ENCODE measurements around the gene SORCS2. TPM values are rescaled to one million over a fixed set of nuclear protein-coding genes. Genes with fewer than 3 reads are reported as not detected.

The SORCS2 gene
- total RNA-seq, 1 experiment from 2014 or later, result not detected

GRCh38 chr4:7195546-7196287 is 3.4 kb downstream of the SORCS2 start:
- CTCF ChIA-PET, result interaction anchor here (0.6 kb wide), 2 partner anchors 39 to 548 kb away, joined by 3 read pairs; no protein-coding TSS in a partner anchor
- BruUV-seq (replicated peaks), result no TSS peak
- TF ChIP-seq CTCF (IDR thresholded peaks at IDR 0.05; ENCODE audit: unreplicated experiment), result no peak
- H3K36me3 Mint-ChIP-seq (ENCODE audit: insufficient read depth, unreplicated experiment), result no peaks in the 10 kb centered on the region
- no peaks in the 10 kb centered on the region for H3K4me1 Mint-ChIP-seq (ENCODE audit: low read depth, unreplicated experiment)
- no peaks in the 10 kb centered on the region for H3K9me3 Mint-ChIP-seq (ENCODE audit: low read depth, unreplicated experiment)
- no peak for DNase-seq
- H3K4me3 Mint-ChIP-seq (ENCODE audit: low read depth, unreplicated experiment), result no peak overlapping the region
- no peak overlapping the region for H3K27ac Mint-ChIP-seq (ENCODE audit: unreplicated experiment)
- intact Hi-C loops (cut with micrococcal nuclease; ENCODE audit: unreplicated experiment), result loop anchor here (5.0 kb wide), 1 partner anchor 522 kb away; no protein-coding TSS in a partner anchor
- peaks cover 72% of the 10 kb centered on the region for H3K27me3 Mint-ChIP-seq (ENCODE audit: unreplicated experiment)

DNA sequence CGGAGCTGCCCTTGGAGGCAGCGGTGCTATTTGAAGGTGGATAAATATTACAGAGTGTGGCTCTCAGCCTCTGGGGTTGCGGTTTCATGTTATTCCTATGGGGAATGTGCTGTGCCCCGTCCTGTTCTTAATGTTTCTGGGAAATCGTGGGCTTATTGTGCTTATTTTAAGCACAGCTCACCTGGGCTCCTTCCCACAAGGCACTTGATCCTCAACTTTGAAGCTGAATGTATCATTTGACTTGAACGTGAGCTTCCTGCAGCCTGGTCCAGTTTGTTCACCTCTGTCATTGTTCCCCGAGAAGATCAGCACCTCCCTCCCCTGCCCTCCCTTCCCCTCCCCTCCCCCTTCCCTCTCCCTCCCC is 3.9 kb downstream of the SORCS2 start:
- no peak overlapping the region for H3K4me3 Mint-ChIP-seq (ENCODE audit: low read depth, unreplicated experiment)
- H3K9me3 Mint-ChIP-seq (ENCODE audit: low read depth, unreplicated experiment), result no peaks in the 10 kb centered on the region
- H3K36me3 Mint-ChIP-seq (ENCODE audit: insufficient read depth, unreplicated experiment), result no peaks in the 10 kb centered on the region
- no TSS peak for BruUV-seq (replicated peaks)
- no peak for DNase-seq
- no peaks in the 10 kb centered on the region for H3K4me1 Mint-ChIP-seq (ENCODE audit: low read depth, unreplicated experiment)
- CTCF ChIA-PET, result interaction anchor here (0.6 kb wide), 1 partner anchor 547 kb away, joined by 3 read pairs; no protein-coding TSS in a partner anchor
- H3K27me3 Mint-ChIP-seq (ENCODE audit: unreplicated experiment), result peaks cover 73% of the 10 kb centered on the region
- TF ChIP-seq CTCF (IDR thresholded peaks at IDR 0.05; ENCODE audit: unreplicated experiment), result no peak
- no peak overlapping the region for H3K27ac Mint-ChIP-seq (ENCODE audit: unreplicated experiment)
- intact Hi-C loops (cut with micrococcal nuclease; ENCODE audit: unreplicated experiment), result loop anchor here (5.0 kb wide), 1 partner anchor 521 kb away; no protein-coding TSS in a partner anchor

- no peak overlapping the region for H3K27ac Mint-ChIP-seq (ENCODE audit: unreplicated experiment)
- no TSS peak for BruUV-seq (replicated peaks)
- no peaks in the 10 kb centered on the region for H3K9me3 Mint-ChIP-seq (ENCODE audit: low read depth, unreplicated experiment)
- no peaks in the 10 kb centered on the region for H3K4me1 Mint-ChIP-seq (ENCODE audit: low read depth, unreplicated experiment)
- intact Hi-C loops (cut with micrococcal nuclease; ENCODE audit: unreplicated experiment), result loop anchor here (5.0 kb wide), 1 partner anchor 521 kb away; no protein-coding TSS in a partner anchor
- DNase-seq, result no peak
- no peak overlapping the region for H3K4me3 Mint-ChIP-seq (ENCODE audit: low read depth, unreplicated experiment)
- H3K36me3 Mint-ChIP-seq (ENCODE audit: insufficient read depth, unreplicated experiment), result no peaks in the 10 kb centered on the region
- TF ChIP-seq CTCF (IDR thresholded peaks at IDR 0.05; ENCODE audit: unreplicated experiment), result no peak
- CTCF ChIA-PET, result no interaction called here
- H3K27me3 Mint-ChIP-seq (ENCODE audit: unreplicated experiment), result peaks cover 78% of the 10 kb centered on the region
Observed at GRCh38 chr4:7196736-7197135, 4.4 kb downstream of the SORCS2 start.

GRCh38 chr4:7197910-7198309 is 5.6 kb downstream of the SORCS2 start:
- peaks cover 90% of the 10 kb centered on the region for H3K27me3 Mint-ChIP-seq (ENCODE audit: unreplicated experiment)

More at GRCh38 chr4:7197910-7198309, 5.6 kb downstream of the SORCS2 start:
- Mint-ChIP-seq H3K9me3 (ENCODE audit: low read depth, unreplicated experiment) (no peaks in the 10 kb centered on the region), H3K4me1 (ENCODE audit: low read depth, unreplicated experiment) (no peaks in the 10 kb centered on the region), H3K27ac (ENCODE audit: unreplicated experiment) (no peak overlapping the region), H3K4me3 (ENCODE audit: low read depth, unreplicated experiment) (no peak overlapping the region), H3K36me3 (ENCODE audit: insufficient read depth, unreplicated experiment) (no peaks in the 10 kb centered on the region)
- CTCF ChIA-PET, result no interaction called here
- BruUV-seq (replicated peaks), result no TSS peak
- no peak for TF ChIP-seq CTCF (IDR thresholded peaks at IDR 0.05; ENCODE audit: unreplicated experiment)
- intact Hi-C loops (cut with micrococcal nuclease; ENCODE audit: unreplicated experiment), result loop anchor here (5.0 kb wide), 1 partner anchor 519 kb away; no protein-coding TSS in a partner anchor
- no peak for DNase-seq
